K562 (cell line): Measurements from ENCODE around the gene NR0B2. TPM values are rescaled to one million over a fixed set of nuclear protein-coding genes. Genes with fewer than 3 reads are reported as not detected.

Source experiments
- ASH1L ChIP-seq: fragments of 450-650 bp; IDR thresholded peaks from 2 replicates; pipeline ENCODE4 v1.6.1; 2018; ENCODE audit warnings: borderline replicate concordance, mild to moderate bottlenecking, low read depth; ENCODE audit not compliant: partially characterized antibody
- CBFA2T2 ChIP-seq: fragments of 450-650 bp; conservative IDR thresholded peaks from 2 replicates; pipeline ENCODE4 v1.6.1; 2017; ENCODE audit warnings: mild to moderate bottlenecking
- IRF2 ChIP-seq: sonication (generic); formaldehyde crosslinking; IDR thresholded peaks from 2 replicates; pipeline ENCODE4 v1.8.1; 2022; ENCODE audit warnings: mild to moderate bottlenecking, missing genetic modification reagents
- NR2C1 ChIP-seq, 2 experiments: fragments of 450-650 bp; IDR thresholded peaks; 2 replicates each; pipeline ENCODE4 v1.6.1; 2017; ENCODE audit warnings: mild to moderate bottlenecking in 2 of 2, antibody characterized with exemption in 1 of 2, inconsistent platforms in 1 of 2, missing compliant biosample characterization in 1 of 2, missing genetic modification characterization in 1 of 2
- PHF21A ChIP-seq: fragments of 450-650 bp; IDR thresholded peaks from 2 replicates; pipeline ENCODE4 v1.6.1; 2017; ENCODE audit warnings: low read depth, borderline replicate concordance
- POLR3G ChIP-seq: IDR thresholded peaks from 2 replicates; pipeline ENCODE4 v1.6.1; 2011; ENCODE audit not compliant: insufficient read length, insufficient replicate concordance; ENCODE audit errors: extremely low read depth
- SMARCB1 ChIP-seq: IDR thresholded peaks from 2 replicates; pipeline ENCODE4 v1.6.1; 2011; ENCODE audit warnings: improper control_type of control experiment, low read depth; ENCODE audit not compliant: insufficient read length
- ZBTB9 ChIP-seq: fragments of 450-650 bp; formaldehyde crosslinking; IDR thresholded peaks from 2 replicates; pipeline ENCODE4 v1.4.0; 2020; ENCODE audit warnings: mild to moderate bottlenecking, moderate library complexity
- ZNF174 ChIP-seq: fragments of 250-450 bp; sonication (Bioruptor Pico); IDR thresholded peaks from 2 replicates; pipeline ENCODE4 v1.4.0; 2020; ENCODE audit warnings: mild to moderate bottlenecking
- ZNF449 ChIP-seq: fragments of 250-450 bp; sonication (Bioruptor Pico); IDR thresholded peaks from 2 replicates; pipeline ENCODE4 v1.8.0; 2022; ENCODE audit warnings: moderate library complexity, mild to moderate bottlenecking, inconsistent platforms
- ZNF583 ChIP-seq: fragments of 250-450 bp; sonication (Bioruptor Pico); IDR thresholded peaks from 2 replicates; pipeline ENCODE4 v1.4.0; 2020
- ZNF609 ChIP-seq: sonication (generic); formaldehyde crosslinking; IDR thresholded peaks from 2 replicates; pipeline ENCODE4 v1.8.1; 2023; ENCODE audit warnings: missing genetic modification reagents, mild to moderate bottlenecking, borderline replicate concordance
- polyA plus RNA-seq, 8 experiments: library from polyadenylated mRNA; depleted of rRNA in 4 of 8; stranded (reverse) in 5 of 8; unstranded in 3 of 8; fragments of >200 nt; fragmentation: Nextera tagmentation in 2 of 8; fragmentation: Illumina TruSeq in 1 of 8; extraction: Ambion mirVana in 2 of 8; extraction: Trizol in 1 of 8; gene quantifications; 2 replicates each; pipeline versions ENCODE4 v1.2.1 to v1.2.3, GENCODE V29; 2011 to 2014; ENCODE audit warnings: inconsistent platforms in 1 of 8, missing spikeins in 1 of 8
- total RNA-seq, 7 experiments: library from RNA; depleted of rRNA in 6 of 7; stranded (reverse); fragments of >200 nt in 6 of 7; fragmentation: Illumina TruSeq in 2 of 7; extraction: Trizol in 2 of 7; gene quantifications; 2 replicates each; pipeline versions ENCODE4 v1.2.1 to v1.2.3, GENCODE V29; 2011 to 2021; ENCODE audit warnings: low replicate concordance in 1 of 7

Gene NR0B2
- total and polyA plus RNA-seq, 9 of the 15 experiments (the other 6 are each of a cell fraction or from before 2014, with no cell fraction given) = not detected

- TF ChIP-seq ASH1L (no peak), NR2C1 (IDR thresholded peaks at IDR 0.05) (no peak), NR2C1 (tag; IDR thresholded peaks at IDR 0.05) (no peak), ZNF174 (CRISPR knock-in tag) (no peak), SMARCB1 (no peak), CBFA2T2 (peak; percentile 32; the same call in 1 of the 2 replicates), ZNF449 (CRISPR knock-in tag) (no peak), PHF21A (no peak), ZNF609 (CRISPR knock-in tag) (no peak), ZBTB9 (CRISPR knock-in tag) (no peak), ZNF583 (CRISPR knock-in tag) (no peak), IRF2 (CRISPR knock-in tag) (no peak), POLR3G (no peak)
Observed at GRCh38 chr1:26862781-26863684, 50.7 kb downstream of the NR0B2 start, which contains the start of gene SFN (continued).
